Activated CD4-positive, alpha-beta T cell treated with anti-CD3 and anti-CD28 coated beads for 36 hours (primary cell): ENCODE results near the gene FTO. TPM values are rescaled to one million over a fixed set of nuclear protein-coding genes. Genes with fewer than 3 reads are reported as not detected.

Experiments
- ATAC-seq: fragments of 200-7000 bp; cut with Tn5 transposase; one replicate; pipeline ENCODE4 v1.10.0; 2021; ENCODE audit warnings: mild to moderate bottlenecking, moderate library complexity
- CTCF ChIA-PET: fragments of 350-600 bp; sonication (Branson Sonifier 250); formaldehyde crosslinking; loops from one replicate; lab custom pipeline; 2021; ENCODE audit warnings: antibody characterized with exemption; lab: Charles Lee
- POLR2A ChIA-PET: fragments of 350-600 bp; sonication (Branson Sonifier 250); formaldehyde crosslinking; loops from one replicate; lab custom pipeline; 2021; ENCODE audit warnings: antibody characterized with exemption, inconsistent platforms; lab: Charles Lee
- DNase-seq: peaks from one replicate; pipeline ENCODE4 v3.0.0-alpha.2; 2020
- H3K27ac Mint-ChIP-seq: one replicate; pipeline ENCODE4 v1.8.0; 2021; ENCODE audit warnings: mixed read lengths
- H3K27me3 Mint-ChIP-seq: one replicate; pipeline ENCODE4 v1.8.0; 2021; ENCODE audit warnings: mixed read lengths
- H3K36me3 Mint-ChIP-seq: one replicate; pipeline ENCODE4 v1.8.0; 2021; ENCODE audit warnings: low read depth, mixed read lengths
- H3K4me1 Mint-ChIP-seq: one replicate; pipeline ENCODE4 v1.8.0; 2021; ENCODE audit warnings: mixed read lengths
- H3K4me3 Mint-ChIP-seq: one replicate; pipeline ENCODE4 v1.8.0; 2021; ENCODE audit warnings: mild to moderate bottlenecking, moderate library complexity, mixed read lengths
- H3K9me3 Mint-ChIP-seq: one replicate; pipeline ENCODE4 v1.8.0; 2021; ENCODE audit warnings: low read depth, mixed read lengths
- intact Hi-C, 2 experiments: fragments of 100-400 bp; cut with DNase I in 1 of 2; cut with micrococcal nuclease in 1 of 2; formaldehyde crosslinking; loops; one replicate each; pipeline versions ENCODE4 v1.14.2 to v1.15.1; 2022 to 2024; cut with DNase I, micrococcal nuclease
- total RNA-seq, 2 experiments: library from RNA; stranded (reverse); gene quantifications; one replicate each; pipeline ENCODE4 v1.2.3, GENCODE V29; 2021

Gene FTO
- total RNA-seq, 2 experiments from 2014 or later, result 50.9 to 57.6 TPM

DNA sequence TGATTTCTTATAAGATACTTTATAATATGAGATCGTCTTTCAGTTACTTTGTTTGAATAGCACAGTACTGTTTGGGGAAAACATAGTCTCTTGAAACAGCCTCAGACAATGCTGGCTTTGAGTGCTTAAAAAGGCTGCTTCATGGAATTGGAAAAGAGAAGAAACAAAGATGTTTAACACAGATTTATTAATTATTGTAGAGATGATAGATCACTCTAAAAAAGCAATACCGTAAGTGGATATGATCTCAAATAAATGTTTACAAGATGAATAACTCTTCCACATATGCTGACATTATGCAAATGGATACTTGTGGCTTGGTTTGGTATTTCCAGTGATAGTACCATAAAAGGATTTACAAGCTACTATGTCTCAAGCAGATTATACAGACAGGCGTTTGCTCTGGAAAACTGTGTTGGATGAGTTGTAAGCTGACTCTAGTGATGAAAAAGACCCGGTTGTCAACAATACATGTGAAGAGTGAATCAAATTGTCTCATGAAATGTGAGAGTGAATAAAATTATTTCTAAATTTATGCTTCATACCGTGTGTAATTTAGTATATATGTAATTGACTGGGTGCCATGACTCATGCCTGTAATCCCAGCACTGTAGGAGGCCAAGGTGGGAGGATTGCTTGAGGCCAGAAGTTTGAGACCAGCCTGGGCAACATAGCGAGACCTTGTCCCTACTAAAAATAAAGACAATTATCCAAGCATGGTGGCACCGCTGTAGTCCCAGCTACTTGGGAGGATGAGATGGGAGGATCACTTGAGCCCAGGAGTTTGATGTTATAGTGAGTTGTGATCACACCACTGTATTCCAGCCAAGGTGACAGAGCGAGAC is 105.4 kb downstream of the FTO start:
- Mint-ChIP-seq H3K27me3 (no peaks in the 10 kb centered on the region), H3K9me3 (no peaks in the 10 kb centered on the region), H3K4me3 (no peak overlapping the region), H3K27ac (no peak overlapping the region), H3K4me1 (peaks cover 21% of the 10 kb centered on the region), H3K36me3 (peaks cover 21% of the 10 kb centered on the region)
- intact Hi-C loops, result no loop called here
- CTCF ChIA-PET, result no interaction called here
- POLR2A ChIA-PET, result no interaction called here
- no peak for ATAC-seq
- DNase-seq, result no peak

DNA sequence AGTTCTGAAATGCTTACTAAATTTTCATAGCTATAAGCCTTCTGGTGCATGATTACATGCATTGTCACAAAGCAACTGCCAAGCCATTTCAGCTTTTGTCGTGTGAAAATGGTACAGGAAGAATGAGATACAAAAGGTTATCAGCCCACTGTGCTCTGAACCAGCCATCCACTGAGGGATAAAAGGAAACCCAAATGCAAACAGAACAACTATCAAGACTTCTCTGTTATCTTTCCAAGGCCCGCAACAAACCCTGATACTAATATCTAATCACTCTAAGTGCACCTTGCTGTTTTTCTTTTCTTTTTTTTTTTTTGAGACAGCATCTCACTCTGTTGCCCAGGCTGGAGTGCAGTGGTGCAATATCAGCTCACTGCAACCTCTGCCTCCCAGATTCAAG is 109.0 kb downstream of the FTO start:
- no peaks in the 10 kb centered on the region for H3K27me3 Mint-ChIP-seq
- H3K27ac Mint-ChIP-seq, result no peak overlapping the region
- intact Hi-C loops, result no loop called here
- ATAC-seq (no peak), DNase-seq (no peak)
- CTCF ChIA-PET, result interaction anchor here (0.6 to 1.4 kb wide), 2 partner anchors 28 to 979 kb away, joined by 3 read pairs; no protein-coding TSS in a partner anchor
- H3K36me3 Mint-ChIP-seq, result peaks cover 37% of the 10 kb centered on the region
- peaks cover 6% of the 10 kb centered on the region for H3K4me1 Mint-ChIP-seq
- no peak overlapping the region for H3K4me3 Mint-ChIP-seq
- no peaks in the 10 kb centered on the region for H3K9me3 Mint-ChIP-seq
- POLR2A ChIA-PET, result no interaction called here

DNA sequence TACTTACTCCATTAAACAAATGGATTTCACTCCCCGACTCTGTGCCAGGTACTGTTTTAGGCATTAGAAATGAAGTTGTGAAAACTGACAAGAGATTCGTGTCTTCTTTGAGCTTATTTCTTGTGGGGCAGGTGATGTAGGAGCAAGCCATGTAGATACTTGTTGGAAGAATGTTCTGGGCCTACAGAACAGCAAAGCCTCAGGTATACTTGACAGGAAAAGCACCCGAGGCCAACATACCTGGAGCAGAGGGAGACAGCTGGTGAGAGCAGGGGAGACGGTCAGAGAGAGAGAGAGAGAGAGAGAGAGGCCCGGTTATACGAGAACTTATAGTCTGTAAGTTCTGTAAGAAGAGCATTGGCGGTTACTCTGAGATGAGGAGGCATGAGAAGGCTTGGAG is 110.8 kb downstream of the FTO start:
- CTCF ChIA-PET, result no interaction called here
- ATAC-seq (no peak), DNase-seq (no peak)
- Mint-ChIP-seq H3K4me3 (no peak overlapping the region), H3K27me3 (no peaks in the 10 kb centered on the region), H3K9me3 (no peaks in the 10 kb centered on the region), H3K4me1 (peaks cover 6% of the 10 kb centered on the region), H3K27ac (no peak overlapping the region), H3K36me3 (peaks cover 37% of the 10 kb centered on the region)
- intact Hi-C loops, result no loop called here
- POLR2A ChIA-PET, result no interaction called here

DNA sequence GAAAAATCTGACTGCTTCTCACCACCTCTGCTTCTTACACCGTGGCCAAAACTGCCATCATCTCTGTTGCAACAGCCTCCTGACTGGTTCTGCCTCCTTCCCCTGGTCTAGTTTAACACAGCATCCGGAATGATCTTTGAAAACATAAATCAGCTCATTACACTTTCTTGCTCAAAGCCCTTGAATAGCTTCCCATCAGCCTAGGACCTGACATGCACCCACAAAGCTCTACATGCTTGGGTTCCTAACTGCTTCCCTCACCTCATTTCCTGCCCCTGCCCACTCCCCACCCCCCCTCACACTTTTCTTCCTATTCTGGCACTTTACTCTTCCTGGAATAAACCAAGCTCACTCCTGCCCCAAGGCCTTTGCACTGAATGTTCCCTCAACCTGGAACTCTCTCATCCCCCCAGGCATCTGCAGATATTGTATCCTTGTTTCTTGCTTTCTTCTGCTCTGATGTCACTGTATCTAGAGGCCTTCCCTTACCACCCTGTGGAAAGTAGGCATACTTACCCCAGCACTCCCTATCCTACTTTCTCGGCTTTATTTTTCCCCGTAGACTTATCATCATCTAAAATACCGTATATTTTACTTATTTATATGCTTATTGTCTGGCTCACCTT is 112.4 kb downstream of the FTO start:
- ChIA-PET POLR2A (no interaction called here), CTCF (no interaction called here)
- Mint-ChIP-seq H3K27me3 (no peaks in the 10 kb centered on the region), H3K4me3 (no peak overlapping the region), H3K4me1 (peaks cover 8% of the 10 kb centered on the region), H3K36me3 (peaks cover 32% of the 10 kb centered on the region), H3K27ac (no peak overlapping the region), H3K9me3 (no peaks in the 10 kb centered on the region)
- ATAC-seq (no peak), DNase-seq (no peak)
- intact Hi-C loops, result no loop called here

DNA sequence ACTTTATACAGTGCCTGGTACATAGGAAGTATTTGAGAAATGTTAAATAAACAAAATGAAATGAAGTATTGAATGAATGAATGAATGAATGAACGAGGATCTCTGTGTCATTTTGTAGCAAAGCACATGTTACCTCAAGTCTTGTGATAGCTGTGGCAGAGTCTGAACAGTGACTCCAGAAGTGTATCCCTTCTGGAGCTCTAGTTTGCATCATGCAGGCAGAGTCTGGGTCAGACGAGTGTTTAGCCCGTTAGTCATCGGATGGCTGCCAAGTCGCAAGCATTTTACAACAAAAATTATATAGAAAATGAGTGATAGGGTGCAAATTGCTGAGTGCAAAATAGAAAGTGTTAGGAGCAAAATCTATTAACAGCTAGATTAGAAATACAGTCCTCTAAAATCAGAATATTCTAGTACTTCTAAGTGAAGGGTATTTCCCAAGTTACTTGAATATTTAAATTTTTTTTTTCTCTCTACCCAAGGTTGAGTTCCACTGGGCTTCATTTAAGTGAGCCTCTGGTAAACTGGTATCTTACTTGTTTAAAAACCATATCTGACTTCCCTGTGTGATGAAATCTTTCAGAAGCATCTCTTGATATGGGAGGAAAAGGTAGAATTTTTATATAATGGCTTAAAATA is 113.3 kb downstream of the FTO start:
- H3K4me1 Mint-ChIP-seq, result peaks cover 16% of the 10 kb centered on the region
- no peaks in the 10 kb centered on the region for H3K27me3 Mint-ChIP-seq
- no peak overlapping the region for H3K4me3 Mint-ChIP-seq
- intact Hi-C loops, result no loop called here
- CTCF ChIA-PET, result no interaction called here
- no peak for ATAC-seq
- no peak overlapping the region for H3K27ac Mint-ChIP-seq
- H3K36me3 Mint-ChIP-seq, result peaks cover 26% of the 10 kb centered on the region
- DNase-seq, result no peak
- no peaks in the 10 kb centered on the region for H3K9me3 Mint-ChIP-seq
- POLR2A ChIA-PET, result no interaction called here

DNA sequence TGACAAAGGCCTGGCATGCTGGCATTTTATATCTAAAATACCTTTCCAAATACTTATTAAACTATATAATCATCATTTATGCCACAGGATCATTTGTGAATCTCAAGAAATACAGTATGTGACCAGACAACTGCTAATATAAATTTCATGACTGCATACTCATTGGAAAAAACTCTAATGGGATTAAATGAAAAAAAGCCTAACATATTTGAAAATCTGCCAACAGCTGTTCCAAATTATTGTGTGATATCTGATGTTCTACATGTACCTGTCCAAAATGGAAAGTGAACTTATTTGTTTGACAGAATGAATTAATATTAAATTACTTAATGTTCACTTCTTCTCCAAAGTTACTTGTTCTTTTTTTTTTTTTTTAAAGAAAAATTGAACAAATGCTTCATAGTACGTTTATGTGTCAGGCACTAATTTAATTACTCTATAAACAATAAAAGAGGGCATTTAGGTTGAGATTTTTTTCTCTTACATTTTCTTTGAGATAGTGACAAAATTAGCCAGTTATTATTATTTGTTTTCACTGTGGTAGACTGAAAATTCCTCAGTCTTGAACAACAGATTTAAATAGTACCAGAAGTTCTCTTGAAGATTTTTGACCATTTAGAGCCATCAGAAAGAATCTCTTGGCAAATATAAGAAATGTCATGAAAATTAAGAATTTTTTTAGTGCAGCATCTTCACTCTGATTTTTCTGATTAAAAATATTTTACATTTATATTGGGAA is 114.0 kb downstream of the FTO start:
- Mint-ChIP-seq H3K4me1 (peaks cover 18% of the 10 kb centered on the region), H3K27me3 (no peaks in the 10 kb centered on the region), H3K36me3 (peaks cover 24% of the 10 kb centered on the region), H3K9me3 (no peaks in the 10 kb centered on the region), H3K4me3 (no peak overlapping the region), H3K27ac (no peak overlapping the region)
- ChIA-PET POLR2A (no interaction called here), CTCF (no interaction called here)
- intact Hi-C loops, result no loop called here
- ATAC-seq, result no peak
- DNase-seq, result no peak

DNA sequence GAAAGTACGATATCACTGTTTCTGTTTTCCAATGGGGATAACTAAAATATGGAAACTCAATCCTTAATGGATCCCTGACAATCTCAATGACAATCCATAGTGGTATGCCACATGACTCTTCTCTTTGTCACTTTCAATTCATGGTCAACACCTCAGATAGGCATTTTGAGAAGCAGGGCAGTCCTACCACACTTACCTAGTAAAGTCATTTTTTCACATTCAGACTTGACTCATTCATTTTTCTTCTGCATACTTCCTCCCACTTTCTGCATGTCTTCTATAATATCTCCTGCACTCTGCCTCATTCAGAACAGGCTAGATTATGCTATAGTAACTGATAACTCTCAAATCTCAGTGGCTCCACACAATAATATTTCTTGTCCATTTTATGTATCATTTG is 117.5 kb downstream of the FTO start:
- H3K27ac Mint-ChIP-seq, result no peak overlapping the region
- intact Hi-C loops, result no loop called here
- DNase-seq (no peak), ATAC-seq (peak; percentile 87)
- H3K9me3 Mint-ChIP-seq, result no peaks in the 10 kb centered on the region
- H3K4me1 Mint-ChIP-seq, result peaks cover 14% of the 10 kb centered on the region
- no peak overlapping the region for H3K4me3 Mint-ChIP-seq
- H3K27me3 Mint-ChIP-seq, result no peaks in the 10 kb centered on the region
- POLR2A ChIA-PET, result no interaction called here
- CTCF ChIA-PET, result no interaction called here
- H3K36me3 Mint-ChIP-seq, result peaks cover 5% of the 10 kb centered on the region

DNA sequence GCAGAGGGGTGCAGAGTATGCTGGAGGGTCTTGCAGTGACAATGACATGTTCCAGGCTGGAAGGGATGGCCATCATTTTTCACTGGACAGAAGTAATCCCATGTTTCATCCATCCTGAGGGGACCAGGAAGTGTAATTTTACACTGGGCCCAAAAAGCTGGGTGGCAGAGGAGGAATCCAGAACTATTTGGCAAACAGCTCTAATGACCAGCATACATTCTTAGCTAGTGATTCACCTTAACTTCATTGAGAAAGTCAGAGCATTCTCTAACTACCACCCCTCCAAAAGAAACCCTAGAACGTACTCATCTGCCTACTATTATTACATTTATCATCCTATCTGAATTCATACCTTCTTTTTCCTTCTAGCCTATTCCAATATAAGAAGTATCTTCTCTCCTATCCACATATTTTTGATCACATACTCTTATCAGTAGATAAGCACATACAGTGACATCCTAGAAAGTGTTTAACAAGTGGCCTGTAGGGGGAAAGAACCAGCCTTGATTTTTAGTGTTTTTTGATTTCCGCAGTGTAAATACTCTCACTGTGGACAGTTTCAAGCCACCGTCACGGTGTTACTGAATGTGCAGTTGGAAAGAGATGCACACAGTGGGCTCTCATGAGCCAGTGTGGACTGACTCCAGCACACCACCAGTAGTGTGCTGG is 118.1 kb downstream of the FTO start:
- CTCF ChIA-PET, result interaction anchor here (0.9 kb wide), 1 partner anchor 20 kb away, joined by 3 read pairs; no protein-coding TSS in a partner anchor

DNA sequence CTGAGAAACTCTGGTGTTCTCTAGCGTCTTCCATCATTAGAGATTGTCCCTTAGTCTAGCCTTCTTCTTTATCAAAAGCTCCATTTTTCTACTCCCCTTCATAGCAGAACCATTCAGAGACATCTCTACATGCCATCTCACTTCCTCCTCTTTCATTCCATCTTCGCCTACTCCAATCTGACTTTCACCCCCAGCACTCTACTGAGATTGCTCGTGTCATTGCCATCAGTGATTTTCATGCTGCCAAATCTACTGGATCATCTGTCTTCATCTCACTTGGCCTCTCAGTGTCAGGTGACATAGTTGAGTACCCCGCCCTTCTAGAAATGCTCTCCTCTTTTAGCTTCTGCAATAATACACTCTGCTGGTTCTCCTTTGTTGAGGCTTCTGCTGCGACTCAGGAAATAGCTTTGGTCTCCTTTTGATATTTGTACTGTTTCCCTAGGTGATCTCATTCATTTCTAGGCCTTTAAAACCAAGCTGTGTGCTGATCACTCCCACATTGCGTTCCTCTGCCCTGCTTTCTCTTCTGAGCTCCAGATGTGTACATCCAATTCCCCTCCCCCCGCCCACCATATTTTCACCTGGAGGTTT is 119.1 kb downstream of the FTO start:
- CTCF ChIA-PET, result interaction anchor here (0.9 kb wide), 1 partner anchor 21 kb away, joined by 3 read pairs; no protein-coding TSS in a partner anchor
- Mint-ChIP-seq H3K4me1 (peaks cover 14% of the 10 kb centered on the region), H3K27ac (no peak overlapping the region), H3K27me3 (no peaks in the 10 kb centered on the region), H3K9me3 (no peaks in the 10 kb centered on the region), H3K36me3 (peaks cover 9% of the 10 kb centered on the region), H3K4me3 (no peak overlapping the region)
- peak; percentile 57 for ATAC-seq
- no peak for DNase-seq
- intact Hi-C loops, result no loop called here
- POLR2A ChIA-PET, result no interaction called here

More for the DNA sequence above, 118.1 kb downstream of the FTO start:
- Mint-ChIP-seq H3K36me3 (peaks cover 9% of the 10 kb centered on the region), H3K9me3 (no peaks in the 10 kb centered on the region), H3K4me3 (no peak overlapping the region), H3K27me3 (no peaks in the 10 kb centered on the region), H3K4me1 (peaks cover 14% of the 10 kb centered on the region), H3K27ac (no peak overlapping the region)
- ATAC-seq (no peak), DNase-seq (no peak)
- intact Hi-C loops, result no loop called here
- POLR2A ChIA-PET, result no interaction called here

DNA sequence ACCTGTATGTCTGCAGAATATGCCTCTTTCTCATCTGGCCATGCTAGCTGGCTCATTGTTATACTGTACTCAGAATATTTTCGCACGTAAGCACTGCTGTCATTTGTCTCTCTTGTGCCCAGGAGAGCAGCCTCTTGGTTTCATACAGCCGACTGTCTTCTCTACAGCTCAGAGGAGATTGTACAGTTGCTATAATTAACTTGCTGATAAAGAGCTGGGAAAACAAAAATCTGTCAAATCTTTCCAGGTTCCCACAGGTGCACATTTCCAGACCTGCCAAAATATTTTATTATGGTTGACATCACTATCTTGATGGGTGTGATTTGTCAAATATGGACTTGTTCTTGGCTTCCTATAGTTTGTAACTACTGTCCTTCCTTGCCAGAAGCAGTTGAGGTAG is 122.7 kb downstream of the FTO start:
- intact Hi-C loops, result no loop called here
- Mint-ChIP-seq H3K4me3 (no peak overlapping the region), H3K27me3 (no peaks in the 10 kb centered on the region), H3K4me1 (peaks cover 6% of the 10 kb centered on the region), H3K9me3 (no peaks in the 10 kb centered on the region), H3K36me3 (peaks cover 28% of the 10 kb centered on the region), H3K27ac (no peak overlapping the region)
- ATAC-seq (no peak), DNase-seq (no peak)
- POLR2A ChIA-PET, result no interaction called here
- CTCF ChIA-PET, result no interaction called here

DNA sequence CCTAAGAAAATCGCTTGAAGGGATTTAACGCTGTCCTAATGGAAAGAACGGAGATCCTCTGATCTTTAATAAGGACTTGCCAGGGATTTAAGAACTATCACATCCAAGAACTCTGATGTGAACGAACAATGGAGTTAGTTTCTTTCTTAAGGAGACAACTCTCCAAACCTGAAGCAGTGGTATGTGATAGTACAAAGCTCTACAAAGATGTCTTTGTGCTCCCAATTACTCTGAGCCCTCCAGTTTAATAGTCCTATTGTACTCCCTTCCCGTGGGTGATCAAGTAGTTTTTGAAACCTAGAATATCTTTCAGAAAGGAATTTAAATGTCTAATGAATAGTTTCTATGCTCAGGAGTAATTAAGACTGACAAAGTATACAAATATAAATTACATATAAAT is 123.8 kb downstream of the FTO start:
- intact Hi-C loops, result no loop called here
- ChIA-PET CTCF (no interaction called here), POLR2A (no interaction called here)
- peaks cover 33% of the 10 kb centered on the region for H3K36me3 Mint-ChIP-seq
- no peak overlapping the region for H3K4me3 Mint-ChIP-seq
- H3K27ac Mint-ChIP-seq, result no peak overlapping the region
- ATAC-seq (no peak), DNase-seq (no peak)
- H3K9me3 Mint-ChIP-seq, result no peaks in the 10 kb centered on the region
- no peaks in the 10 kb centered on the region for H3K4me1 Mint-ChIP-seq
- H3K27me3 Mint-ChIP-seq, result no peaks in the 10 kb centered on the region
